Tibial nerve (tissue), 4 donors: ENCODE data around the gene SAMD1.

Experiments
- EP300 ChIP-seq, 2 donors: sonication (generic); formaldehyde crosslinking; IDR thresholded peaks; one replicate each; pipeline ENCODE4 v1.6.1; 2017; ENCODE audit warnings: antibody characterized with exemption in 2 of 2, mild to moderate bottlenecking in 1 of 2
- POLR2A ChIP-seq, 2 donors: fragments of 450-650 bp; IDR thresholded peaks; one replicate each; pipeline ENCODE4 v1.6.1; 2017; ENCODE audit warnings: antibody characterized with exemption in 2 of 2, mild to moderate bottlenecking in 2 of 2, moderate library complexity in 2 of 2
- TF ChIP-seq, protein P1 (sequence below), 5 experiments: fragments of 200-600 bp in 3 of 5; fragments of 450-650 bp in 2 of 5; sonication (generic) in 3 of 5; IDR thresholded peaks; one replicate each; pipeline ENCODE4 v1.5.1; 2016 to 2019; ENCODE audit warnings: antibody characterized with exemption in 5 of 5, mild to moderate bottlenecking in 3 of 5, moderate library complexity in 2 of 5

DNA sequence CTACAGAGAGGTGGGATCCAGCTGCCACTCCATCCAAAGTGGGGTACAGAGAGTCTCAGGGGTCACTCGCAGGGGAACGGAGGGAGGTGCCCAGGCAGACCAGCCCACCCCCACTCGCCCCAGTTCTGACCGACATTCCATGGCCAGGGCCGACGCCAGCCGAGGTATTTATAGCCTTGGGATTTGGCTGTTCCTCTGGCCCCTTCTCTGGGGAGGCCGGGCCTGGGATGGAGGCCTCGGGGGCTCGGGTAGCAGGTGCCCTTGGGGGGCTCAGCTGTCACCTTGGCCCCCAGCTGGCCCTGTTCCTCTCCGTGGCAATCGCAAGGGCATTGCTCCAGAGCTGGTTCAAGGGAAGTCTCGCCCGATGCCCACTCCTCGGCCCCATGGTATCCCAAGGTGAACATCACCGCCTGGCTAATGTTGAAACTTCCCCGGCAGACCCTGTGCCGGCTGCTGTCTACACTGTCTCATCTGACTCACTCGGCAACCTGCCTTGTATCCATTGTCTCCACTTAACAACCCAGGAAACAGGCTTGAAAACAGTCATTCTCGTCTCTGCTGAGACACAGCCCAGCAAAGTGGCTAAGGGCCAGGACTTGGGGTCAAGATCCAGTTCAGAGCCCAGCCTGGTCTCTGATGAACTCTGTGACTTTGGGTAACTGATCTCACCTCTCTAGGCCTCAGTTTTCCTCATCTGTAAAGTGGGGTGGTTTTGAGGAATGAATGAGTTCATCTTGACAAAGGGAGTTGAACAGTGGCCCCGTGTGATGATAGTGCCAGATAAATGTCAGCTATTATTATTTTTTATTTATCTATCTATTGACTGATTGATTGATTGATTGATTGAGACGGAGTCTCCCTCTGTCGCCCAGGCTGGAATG lies 17.3 kb upstream of the SAMD1 start:
- TF ChIP-seq, protein P1, sequence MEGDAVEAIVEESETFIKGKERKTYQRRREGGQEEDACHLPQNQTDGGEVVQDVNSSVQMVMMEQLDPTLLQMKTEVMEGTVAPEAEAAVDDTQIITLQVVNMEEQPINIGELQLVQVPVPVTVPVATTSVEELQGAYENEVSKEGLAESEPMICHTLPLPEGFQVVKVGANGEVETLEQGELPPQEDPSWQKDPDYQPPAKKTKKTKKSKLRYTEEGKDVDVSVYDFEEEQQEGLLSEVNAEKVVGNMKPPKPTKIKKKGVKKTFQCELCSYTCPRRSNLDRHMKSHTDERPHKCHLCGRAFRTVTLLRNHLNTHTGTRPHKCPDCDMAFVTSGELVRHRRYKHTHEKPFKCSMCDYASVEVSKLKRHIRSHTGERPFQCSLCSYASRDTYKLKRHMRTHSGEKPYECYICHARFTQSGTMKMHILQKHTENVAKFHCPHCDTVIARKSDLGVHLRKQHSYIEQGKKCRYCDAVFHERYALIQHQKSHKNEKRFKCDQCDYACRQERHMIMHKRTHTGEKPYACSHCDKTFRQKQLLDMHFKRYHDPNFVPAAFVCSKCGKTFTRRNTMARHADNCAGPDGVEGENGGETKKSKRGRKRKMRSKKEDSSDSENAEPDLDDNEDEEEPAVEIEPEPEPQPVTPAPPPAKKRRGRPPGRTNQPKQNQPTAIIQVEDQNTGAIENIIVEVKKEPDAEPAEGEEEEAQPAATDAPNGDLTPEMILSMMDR (IDR thresholded peaks at IDR 0.05), result no peak
- no peak for TF ChIP-seq POLR2A (IDR thresholded peaks at IDR 0.05)
- no peak for TF ChIP-seq EP300 (IDR thresholded peaks at IDR 0.05)
